Stimulated activated CD8-positive, alpha-beta memory T cell treated with anti-CD3 and anti-CD28 coated beads, Interleukin-7, amount 100 ng/mL, for 48 hours (primary cell): ENCODE measurements around the gene ETNK2.
"Not testable (repeated sequence)": the region's sequence is repeated elsewhere in the genome, so short reads cannot be mapped to it uniquely, and the experiment has no call there.

Experiments used
- DNase-seq, 2 donors: peaks; one replicate each; pipeline ENCODE4 v3.0.0-alpha.2; 2020; ENCODE audit warnings: low read depth in 1 of 2; ENCODE audit errors: extremely low read depth in 1 of 2

The ETNK2 gene

GRCh38 chr1:204103431-204103741 lies 48.5 kb downstream of the ETNK2 start:
- DNase-seq: no peak

GRCh38 chr1:204102739-204103430 lies 49.0 kb downstream of the ETNK2 start:
- no peak for DNase-seq

GRCh38 chr1:204102029-204102611 lies 49.7 kb downstream of the ETNK2 start:
- no peak for DNase-seq

GRCh38 chr1:204099754-204100153 lies 52.1 kb downstream of the ETNK2 start:
- DNase-seq: not testable (repeated sequence)

- DNase-seq: no peak
Observed at GRCh38 chr1:204098683-204099082, 53.2 kb downstream of the ETNK2 start.

- no peak for DNase-seq
Observed at GRCh38 chr1:204096931-204097330, 54.9 kb downstream of the ETNK2 start.

DNA sequence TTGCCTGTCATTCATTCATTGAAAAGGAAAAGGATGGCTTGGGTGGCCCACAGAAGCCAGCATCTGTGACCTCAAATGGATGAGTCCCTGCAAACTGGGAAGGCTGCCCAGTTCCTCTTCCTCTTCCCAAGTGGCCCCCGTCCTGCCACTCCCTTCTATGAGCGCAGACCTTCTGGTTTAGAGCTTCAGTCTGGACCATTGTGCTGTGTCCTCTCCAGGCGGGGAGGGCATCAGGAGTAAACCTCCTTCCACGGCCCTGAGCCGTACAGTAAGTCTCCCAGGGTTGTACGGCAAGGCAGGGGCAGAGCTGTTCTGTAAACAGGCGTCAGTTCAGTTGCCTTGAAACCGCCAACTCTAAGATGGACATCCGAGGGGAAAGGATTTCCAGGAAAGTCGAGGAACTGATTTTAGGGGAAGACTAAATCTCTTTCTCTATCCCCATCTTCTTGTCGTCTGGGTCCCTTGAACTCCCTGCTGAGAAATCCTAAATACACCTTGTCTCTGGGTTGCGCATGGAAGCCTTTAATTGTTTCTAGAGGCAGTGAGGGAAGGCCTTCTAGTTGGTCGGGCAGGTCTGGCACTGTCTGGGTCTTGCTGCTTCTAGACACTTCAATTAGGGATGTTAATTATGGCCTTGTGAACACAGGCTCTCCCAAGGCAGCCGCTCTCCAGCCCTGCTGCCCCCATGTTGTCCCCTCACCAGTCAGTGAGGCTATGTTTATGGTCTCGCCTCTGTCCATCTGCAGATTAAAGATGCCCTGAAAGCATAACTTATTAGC lies 56.8 kb downstream of the ETNK2 start:
- DNase-seq: no peak

DNA sequence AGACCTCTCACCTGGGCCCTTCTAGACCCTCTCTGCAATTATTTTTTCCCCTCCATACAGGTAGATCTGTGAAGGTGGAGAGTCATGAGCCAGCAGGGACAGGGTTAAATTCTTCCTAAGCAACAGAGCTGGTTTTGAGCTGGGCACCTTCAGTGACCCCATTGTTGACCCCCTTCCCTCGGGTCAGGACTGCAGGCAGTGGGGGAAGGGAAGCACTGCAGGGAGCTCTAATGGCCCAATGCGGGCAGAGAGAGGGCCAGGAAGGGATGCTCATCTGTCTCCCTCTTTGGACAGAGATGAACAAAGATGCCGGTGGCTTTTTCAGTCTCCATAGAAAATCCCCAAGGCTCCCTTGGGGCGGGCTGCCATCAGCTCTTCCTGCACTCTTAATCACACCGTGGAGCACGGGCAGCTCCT lies 57.5 kb downstream of the ETNK2 start:
- DNase-seq: no peak

- no peak for DNase-seq
Observed at GRCh38 chr1:204093781-204094180, 58.1 kb downstream of the ETNK2 start.

- no peak for DNase-seq
Observed at GRCh38 chr1:204093421-204093717, 58.5 kb downstream of the ETNK2 start.

DNA sequence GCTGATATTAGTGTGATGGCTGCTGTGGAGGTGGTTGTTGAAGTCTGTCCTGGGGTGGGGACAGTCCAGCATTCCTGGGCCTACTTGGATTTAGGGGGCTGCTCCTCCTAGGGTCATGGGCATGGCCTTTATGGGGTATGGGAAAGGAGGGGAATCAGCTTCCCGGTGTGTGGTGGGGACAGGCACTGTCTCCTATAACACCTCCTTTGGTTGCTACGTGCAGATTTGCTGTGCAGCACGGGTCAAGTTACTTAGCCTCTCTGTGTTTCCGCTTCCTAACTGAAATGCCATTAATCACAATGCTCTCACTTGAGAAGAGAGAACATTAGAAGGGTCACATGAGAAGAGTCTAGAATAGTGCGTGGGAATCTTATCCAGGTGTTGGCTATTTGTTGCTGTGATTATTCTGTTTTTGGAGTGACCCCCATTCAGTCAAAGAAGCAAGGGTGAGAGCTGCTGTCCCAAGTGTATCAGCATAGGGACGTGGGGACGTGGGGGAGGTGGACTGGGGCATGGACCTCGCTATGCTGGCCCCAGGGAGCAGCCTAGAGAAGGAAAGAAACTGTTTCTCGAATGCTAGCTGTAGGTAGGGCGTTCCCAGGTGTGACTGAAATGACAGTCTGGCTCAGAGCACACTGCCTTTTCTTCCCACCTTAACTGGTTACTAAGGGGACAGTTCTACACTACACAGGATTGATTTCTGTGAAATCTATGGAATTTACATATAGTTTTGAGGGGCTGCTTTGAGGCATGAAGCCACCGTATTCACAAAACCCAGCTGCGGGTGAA lies 59.0 kb downstream of the ETNK2 start:
- DNase-seq: no peak

- no peak for DNase-seq
Observed at GRCh38 chr1:204091787-204092312, 60.0 kb downstream of the ETNK2 start.

- DNase-seq: no peak
Observed at GRCh38 chr1:204091066-204091465, 60.8 kb downstream of the ETNK2 start.

DNA sequence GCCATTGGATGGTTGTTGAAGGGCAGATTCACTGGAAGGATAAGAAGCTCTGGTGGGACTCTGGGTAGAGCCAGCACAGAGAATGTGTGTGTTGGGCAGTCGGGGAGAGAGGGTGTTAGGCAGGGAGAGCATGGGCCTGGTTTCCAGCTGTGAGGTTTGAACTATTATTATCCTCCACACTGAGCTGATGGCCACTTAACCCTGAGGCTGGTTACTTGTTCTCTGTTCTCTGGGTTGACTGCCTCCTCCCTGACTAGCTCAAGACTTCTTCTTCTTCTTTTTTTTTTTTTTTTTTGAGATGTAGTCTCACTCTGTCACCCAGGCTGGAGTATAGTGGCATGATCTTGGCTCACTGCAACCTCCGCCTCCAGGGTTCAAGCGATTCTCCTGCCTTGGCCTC lies 61.7 kb downstream of the ETNK2 start:
- not testable (repeated sequence) for DNase-seq

GRCh38 chr1:204089044-204089751 lies 62.6 kb downstream of the ETNK2 start:
- no peak for DNase-seq

DNA sequence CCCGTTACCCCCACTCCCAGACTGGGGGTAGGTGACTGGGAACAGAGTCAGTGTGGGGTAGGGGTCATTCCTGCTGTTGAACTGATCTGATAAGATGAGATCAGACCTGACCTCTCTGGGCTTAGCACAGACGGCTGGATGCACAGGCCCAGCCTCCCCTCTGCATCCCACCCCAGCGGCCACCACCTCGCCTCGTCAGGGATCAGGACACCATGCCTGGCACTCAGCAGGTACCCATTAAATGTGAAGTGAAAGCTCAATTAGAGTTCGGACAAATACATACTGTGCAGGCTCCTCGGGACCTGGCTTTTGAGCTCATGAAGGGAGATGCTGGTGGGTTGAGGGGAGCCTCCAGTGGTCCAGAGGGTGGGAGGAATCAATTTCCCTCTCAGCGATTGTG lies 63.2 kb downstream of the ETNK2 start:
- DNase-seq: no peak

DNA sequence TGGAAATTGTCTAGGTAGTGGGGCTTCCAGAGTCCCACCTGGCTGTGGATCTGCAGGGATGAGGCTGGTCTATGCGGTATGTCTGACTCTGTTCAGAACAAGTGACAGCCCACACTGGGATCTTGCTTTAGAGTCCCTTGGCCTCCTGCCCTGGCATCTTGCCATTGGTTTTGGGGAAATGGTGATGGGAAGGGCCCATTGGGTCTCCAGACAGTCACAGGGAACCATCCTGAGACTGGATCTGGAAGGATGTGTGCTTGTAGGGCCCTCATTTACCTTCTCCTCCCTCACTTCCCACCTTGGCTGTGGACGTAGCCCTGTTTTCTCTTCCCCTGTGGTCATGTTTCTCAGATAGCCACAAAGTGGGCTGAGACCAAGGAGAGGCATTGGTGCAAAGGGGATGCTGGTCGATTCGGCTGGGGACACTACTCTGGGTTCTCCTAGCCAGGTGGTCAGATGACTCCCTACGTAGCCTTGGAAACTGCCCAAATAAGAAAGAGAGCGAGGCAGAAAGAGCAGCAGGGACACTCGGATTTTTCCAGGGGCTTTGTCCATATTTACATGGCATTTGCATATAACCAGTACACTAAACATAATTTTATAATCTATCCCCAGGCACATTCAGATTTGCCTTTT lies 63.8 kb downstream of the ETNK2 start:
- DNase-seq: no peak

- DNase-seq: no peak
Observed at GRCh38 chr1:204087181-204087892, 64.5 kb downstream of the ETNK2 start.

GRCh38 chr1:204085876-204086275 lies 66.0 kb downstream of the ETNK2 start:
- DNase-seq: no peak
